ENCODE results near the gene LEPROT.
"Not testable (repeated sequence)": the region's sequence is repeated elsewhere in the genome, so short reads cannot be mapped to it uniquely, and the experiment has no call there.

The LEPROT gene

GRCh38 chr1:65437616-65438015, 17.1 kb downstream of the LEPROT start:
- no peak for DNase-seq (ENCODE audit: low read depth)

- no peak for DNase-seq (ENCODE audit: low read depth)
Observed at GRCh38 chr1:65440322-65440900, 19.9 kb downstream of the LEPROT start.

- no peak for DNase-seq (ENCODE audit: low read depth)
Observed at GRCh38 chr1:65440915-65441314, 20.4 kb downstream of the LEPROT start.

GRCh38 chr1:65441464-65441863, 21.0 kb downstream of the LEPROT start:
- DNase-seq (ENCODE audit: low read depth): no peak

- no peak for DNase-seq (ENCODE audit: low read depth)
Observed at GRCh38 chr1:65442442-65442841, 22.0 kb downstream of the LEPROT start.

- DNase-seq (ENCODE audit: low read depth): no peak
Observed at GRCh38 chr1:65443647-65444046, 23.2 kb downstream of the LEPROT start.

- no peak for DNase-seq (ENCODE audit: low read depth)
Observed at GRCh38 chr1:65444128-65444640, 23.7 kb downstream of the LEPROT start.

GRCh38 chr1:65445837-65446236, 25.4 kb downstream of the LEPROT start:
- no peak for DNase-seq (ENCODE audit: low read depth)

- no peak for DNase-seq (ENCODE audit: low read depth)
Observed at GRCh38 chr1:65449214-65449823, 28.9 kb downstream of the LEPROT start.

GRCh38 chr1:65455678-65456077, 35.2 kb downstream of the LEPROT start:
- not testable (repeated sequence) for DNase-seq (ENCODE audit: low read depth)

- no peak for DNase-seq (ENCODE audit: low read depth)
Observed at GRCh38 chr1:65456481-65456880, 36.0 kb downstream of the LEPROT start.

GRCh38 chr1:65457868-65458267, 37.4 kb downstream of the LEPROT start:
- DNase-seq (ENCODE audit: low read depth): no peak

GRCh38 chr1:65458730-65459396, 38.4 kb downstream of the LEPROT start:
- DNase-seq (ENCODE audit: low read depth): no peak

- DNase-seq (ENCODE audit: low read depth): no peak
Observed at GRCh38 chr1:65459397-65459768, 38.9 kb downstream of the LEPROT start.

- not testable (repeated sequence) for DNase-seq (ENCODE audit: low read depth)
Observed at GRCh38 chr1:65465837-65466236, 45.4 kb downstream of the LEPROT start.

- no peak for DNase-seq (ENCODE audit: low read depth)
Observed at GRCh38 chr1:65467536-65467935, 47.1 kb downstream of the LEPROT start.

- no peak for DNase-seq (ENCODE audit: low read depth)
Observed at GRCh38 chr1:65469126-65469888, 48.8 kb downstream of the LEPROT start.

- no peak for DNase-seq (ENCODE audit: low read depth)
Observed at GRCh38 chr1:65469889-65470340, 49.4 kb downstream of the LEPROT start.

GRCh38 chr1:65470766-65471165, 50.3 kb downstream of the LEPROT start:
- no peak for DNase-seq (ENCODE audit: low read depth)

GRCh38 chr1:65471213-65471833, 50.9 kb downstream of the LEPROT start:
- DNase-seq (ENCODE audit: low read depth): no peak

GRCh38 chr1:65471861-65472332, 51.4 kb downstream of the LEPROT start:
- no peak for DNase-seq (ENCODE audit: low read depth)

- DNase-seq (ENCODE audit: low read depth): no peak
Observed at GRCh38 chr1:65476327-65476726, 55.9 kb downstream of the LEPROT start.

All from T-helper 22 cell (primary cell).